Activated T-helper 9 cell treated with anti-CD3 and anti-CD28 coated beads, Interleukin-2, amount 50 U/mL, for 16 hours (primary cell): ENCODE results near the gene KIF5C.
A peak's percentile ranks its signal among the peaks of the same experiment; 100 is the strongest.

Source experiments
- DNase-seq: peaks from one replicate; pipeline ENCODE4 v3.0.0-alpha.2; 2020; ENCODE audit warnings: low read depth

The KIF5C gene

GRCh38 chr2:149017116-149017985, 142.3 kb downstream of the KIF5C start:
- peak; percentile 49 for DNase-seq

- DNase-seq, result no peak
Measured at GRCh38 chr2:149018981-149019380, 144.0 kb downstream of the KIF5C start.

- DNase-seq, result no peak
Measured at GRCh38 chr2:149019768-149020167, 144.7 kb downstream of the KIF5C start.

GRCh38 chr2:149020432-149020851, 145.4 kb downstream of the KIF5C start:
- DNase-seq, result no peak

- DNase-seq, result no peak
Measured at GRCh38 chr2:149021271-149021719, 146.3 kb downstream of the KIF5C start.

- no peak for DNase-seq
Measured at GRCh38 chr2:149021761-149022160, 146.7 kb downstream of the KIF5C start.

GRCh38 chr2:149023091-149023490, 148.1 kb downstream of the KIF5C start:
- DNase-seq, result no peak

GRCh38 chr2:149027590-149028250, 152.7 kb downstream of the KIF5C start:
- no peak for DNase-seq

GRCh38 chr2:149028377-149028776, 153.3 kb downstream of the KIF5C start:
- no peak for DNase-seq

GRCh38 chr2:149028891-149029290, 153.9 kb downstream of the KIF5C start:
- no peak for DNase-seq

- no peak for DNase-seq
Measured at GRCh38 chr2:149029307-149029965, 154.4 kb downstream of the KIF5C start.

- no peak for DNase-seq
Measured at GRCh38 chr2:149031396-149031795, 156.4 kb downstream of the KIF5C start.

GRCh38 chr2:149033716-149034115, 158.7 kb downstream of the KIF5C start:
- DNase-seq, result no peak

- no peak for DNase-seq
Measured at GRCh38 chr2:149034406-149034805, 159.4 kb downstream of the KIF5C start.

- no peak for DNase-seq
Measured at GRCh38 chr2:149036507-149037293, 161.7 kb downstream of the KIF5C start.

GRCh38 chr2:149037851-149038250, 162.8 kb downstream of the KIF5C start:
- no peak for DNase-seq

- DNase-seq, result no peak
Measured at GRCh38 chr2:149038442-149039212, 163.6 kb downstream of the KIF5C start, which contains the start of gene LYPD6B. TSS of gene LYPD6B (plus strand) at chr2:149038699. CDS start at chr2:149130949, 92,250 bp downstream.

- no peak for DNase-seq
Measured at GRCh38 chr2:149039213-149039724, 164.2 kb downstream of the KIF5C start.

GRCh38 chr2:149040451-149040850, 165.4 kb downstream of the KIF5C start:
- peak; percentile 13 for DNase-seq

GRCh38 chr2:149041482-149041881, 166.5 kb downstream of the KIF5C start:
- DNase-seq, result no peak

GRCh38 chr2:149042881-149043280, 167.9 kb downstream of the KIF5C start:
- DNase-seq, result no peak
